ENCODE results near the gene UIMC1.

The UIMC1 gene

DNA sequence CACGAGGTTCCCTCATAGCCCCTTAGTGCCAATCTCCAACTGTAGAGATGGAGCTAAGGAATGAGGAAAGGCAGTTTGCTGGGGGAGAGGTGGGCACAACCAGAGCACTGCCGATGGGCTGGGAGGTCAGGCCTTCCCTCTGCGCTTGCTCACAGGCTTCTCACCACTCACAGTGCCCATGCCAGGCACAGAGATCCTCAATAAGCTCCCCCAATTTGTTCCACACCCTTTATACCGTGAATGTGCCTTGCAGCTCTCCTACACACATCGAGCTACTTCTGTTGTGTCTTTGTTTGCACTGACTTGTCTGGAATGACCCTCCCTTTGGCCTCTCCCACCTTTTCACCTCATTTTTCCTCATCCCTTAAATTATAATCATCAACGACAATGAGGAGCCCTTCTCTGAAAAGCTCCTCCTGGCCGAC lies 105.8 kb downstream of the UIMC1 start:
- no peak overlapping the region for H3K4me2 ChIP-seq (ENCODE audit: low read length)
- H3K27ac ChIP-seq (ENCODE audit: low read depth, low read length), result no peak overlapping the region
- no peaks in the 10 kb centered on the region for H3K9me2 ChIP-seq (replicated peaks; ENCODE audit: control insufficient read depth, low read length)
- H3F3A ChIP-seq (ENCODE audit: control insufficient read depth, insufficient read depth), result peaks cover 3% of the 10 kb centered on the region; the same call in 1 of the 2 replicates
- TF ChIP-seq, protein P1, sequence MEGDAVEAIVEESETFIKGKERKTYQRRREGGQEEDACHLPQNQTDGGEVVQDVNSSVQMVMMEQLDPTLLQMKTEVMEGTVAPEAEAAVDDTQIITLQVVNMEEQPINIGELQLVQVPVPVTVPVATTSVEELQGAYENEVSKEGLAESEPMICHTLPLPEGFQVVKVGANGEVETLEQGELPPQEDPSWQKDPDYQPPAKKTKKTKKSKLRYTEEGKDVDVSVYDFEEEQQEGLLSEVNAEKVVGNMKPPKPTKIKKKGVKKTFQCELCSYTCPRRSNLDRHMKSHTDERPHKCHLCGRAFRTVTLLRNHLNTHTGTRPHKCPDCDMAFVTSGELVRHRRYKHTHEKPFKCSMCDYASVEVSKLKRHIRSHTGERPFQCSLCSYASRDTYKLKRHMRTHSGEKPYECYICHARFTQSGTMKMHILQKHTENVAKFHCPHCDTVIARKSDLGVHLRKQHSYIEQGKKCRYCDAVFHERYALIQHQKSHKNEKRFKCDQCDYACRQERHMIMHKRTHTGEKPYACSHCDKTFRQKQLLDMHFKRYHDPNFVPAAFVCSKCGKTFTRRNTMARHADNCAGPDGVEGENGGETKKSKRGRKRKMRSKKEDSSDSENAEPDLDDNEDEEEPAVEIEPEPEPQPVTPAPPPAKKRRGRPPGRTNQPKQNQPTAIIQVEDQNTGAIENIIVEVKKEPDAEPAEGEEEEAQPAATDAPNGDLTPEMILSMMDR (IDR thresholded peaks at IDR 0.05; ENCODE audit: low read depth, low read length, poor library complexity, severe bottlenecking), result no peak
- TF ChIP-seq EZH2phosphoT487 (IDR thresholded peaks at IDR 0.05; ENCODE audit: borderline replicate concordance, low read length), result no peak
- H3K79me2 ChIP-seq (ENCODE audit: control insufficient read depth, low read length), result no peaks in the 10 kb centered on the region
- peaks cover 28% of the 10 kb centered on the region for H3K36me3 ChIP-seq (ENCODE audit: control insufficient read depth, low read length)
- H3K27me3 ChIP-seq (ENCODE audit: control insufficient read depth, low read length), result no peaks in the 10 kb centered on the region
- H4K20me1 ChIP-seq (ENCODE audit: control insufficient read depth, insufficient read depth, low read depth, low read length), result no peaks in the 10 kb centered on the region
- no peaks in the 10 kb centered on the region for H3K4me1 ChIP-seq (ENCODE audit: control insufficient read depth, low read length)
- H3K9me3 ChIP-seq (ENCODE audit: control insufficient read depth, insufficient read depth, low read length), result no peaks in the 10 kb centered on the region
- no peak overlapping the region for H3K4me3 ChIP-seq (ENCODE audit: low read length)

- no peaks in the 10 kb centered on the region for H3K27me3 ChIP-seq (ENCODE audit: control insufficient read depth, low read length)
- H3K36me3 ChIP-seq (ENCODE audit: control insufficient read depth, low read length), result peaks cover 21% of the 10 kb centered on the region
- H3K27ac ChIP-seq (ENCODE audit: low read depth, low read length), result no peak overlapping the region
- H3K4me2 ChIP-seq (ENCODE audit: low read length), result no peak overlapping the region
- TF ChIP-seq, protein P1 (IDR thresholded peaks at IDR 0.05; ENCODE audit: low read depth, low read length, poor library complexity, severe bottlenecking), result no peak
- TF ChIP-seq EZH2phosphoT487 (IDR thresholded peaks at IDR 0.05; ENCODE audit: borderline replicate concordance, low read length), result no peak
- no peaks in the 10 kb centered on the region for H3K9me2 ChIP-seq (replicated peaks; ENCODE audit: control insufficient read depth, low read length)
- no peak overlapping the region for H3K4me3 ChIP-seq (ENCODE audit: low read length)
- no peaks in the 10 kb centered on the region for H3K9me3 ChIP-seq (ENCODE audit: control insufficient read depth, insufficient read depth, low read length)
- peaks cover 3% of the 10 kb centered on the region; the same call in 1 of the 2 replicates for H3F3A ChIP-seq (ENCODE audit: control insufficient read depth, insufficient read depth)
- no peaks in the 10 kb centered on the region for H3K4me1 ChIP-seq (ENCODE audit: control insufficient read depth, low read length)
- no peaks in the 10 kb centered on the region for H4K20me1 ChIP-seq (ENCODE audit: control insufficient read depth, insufficient read depth, low read depth, low read length)
- no peaks in the 10 kb centered on the region for H3K79me2 ChIP-seq (ENCODE audit: control insufficient read depth, low read length)
Measured at GRCh38 chr5:176899946-176900779, 106.4 kb downstream of the UIMC1 start.

GRCh38 chr5:176899296-176899891 lies 107.2 kb downstream of the UIMC1 start, which contains the start of gene HK3:
Gene HK3, minus strand, starts transcription at chr5:176899346. Its CDS starts 3,187 bp downstream, at chr5:176896159.
- no peak within 1 kb of the TSS for H3K4me3 ChIP-seq (ENCODE audit: low read length)
- H3K4me1 ChIP-seq (ENCODE audit: control insufficient read depth, low read length), result no peaks in the 10 kb centered on the region
- H3K79me2 ChIP-seq (ENCODE audit: control insufficient read depth, low read length), result no peaks in the 10 kb centered on the region
- H3F3A ChIP-seq (ENCODE audit: control insufficient read depth, insufficient read depth), result peaks cover 3% of the 10 kb centered on the region; the same call in 1 of the 2 replicates
- H3K27me3 ChIP-seq (ENCODE audit: control insufficient read depth, low read length), result no peaks in the 10 kb centered on the region
- H3K9me2 ChIP-seq (replicated peaks; ENCODE audit: control insufficient read depth, low read length), result no peaks in the 10 kb centered on the region
- no peak within 1 kb of the TSS for H3K27ac ChIP-seq (ENCODE audit: low read depth, low read length)
- H3K9me3 ChIP-seq (ENCODE audit: control insufficient read depth, insufficient read depth, low read length), result no peaks in the 10 kb centered on the region
- TF ChIP-seq, protein P1 (IDR thresholded peaks at IDR 0.05; ENCODE audit: low read depth, low read length, poor library complexity, severe bottlenecking), result no peak
- no peak for TF ChIP-seq EZH2phosphoT487 (IDR thresholded peaks at IDR 0.05; ENCODE audit: borderline replicate concordance, low read length)
- no peak within 1 kb of the TSS for H3K4me2 ChIP-seq (ENCODE audit: low read length)
- peaks cover 15% of the 10 kb centered on the region for H3K36me3 ChIP-seq (ENCODE audit: control insufficient read depth, low read length)
- no peaks in the 10 kb centered on the region for H4K20me1 ChIP-seq (ENCODE audit: control insufficient read depth, insufficient read depth, low read depth, low read length)
